B cell (primary cell): ENCODE results near the gene TSPAN15. TPM values are rescaled to one million over a fixed set of nuclear protein-coding genes. Genes with fewer than 3 reads are reported as not detected.
A peak's percentile ranks its signal among the peaks of the same experiment; 100 is the strongest.

Experiments used
- ATAC-seq: fragments of 200-7000 bp; cut with Tn5 transposase; one replicate; pipeline ENCODE4 v1.10.0; 2021; ENCODE audit warnings: low read depth, mild to moderate bottlenecking, moderate number of reproducible peaks, moderate library complexity
- CTCF ChIA-PET: fragments of 350-600 bp; sonication (Branson Sonifier 250); formaldehyde crosslinking; loops from one replicate; lab custom pipeline; 2021; ENCODE audit warnings: antibody characterized with exemption, inconsistent platforms; lab: Charles Lee
- POLR2A ChIA-PET: fragments of 350-600 bp; sonication (Branson Sonifier 250); formaldehyde crosslinking; loops from one replicate; lab custom pipeline; 2021; ENCODE audit warnings: antibody characterized with exemption; lab: Charles Lee
- DNase-seq: peaks from one replicate; pipeline ENCODE4 v3.0.0; 2013
- H2AFZ ChIP-seq: 2 replicates; pipeline ENCODE4 v1.6.1; 2012; ENCODE audit warnings: mild to moderate bottlenecking, low read depth, low read length; ENCODE audit not compliant: insufficient read depth, poor library complexity, severe bottlenecking
- H3K27ac ChIP-seq, 2 donors: 1 replicate in 1 of 2; 2 replicates in 1 of 2; pipeline ENCODE4 v1.5.1; 2012 to 2013; ENCODE audit warnings: low read length in 2 of 2, mild to moderate bottlenecking in 2 of 2, moderate library complexity in 1 of 2
- H3K27me3 ChIP-seq, 4 experiments: fragments of 200-600 bp in 1 of 4; sonication (generic) in 1 of 4; replicated peaks in 1 of 4; 1 replicate in 2 of 4; 2 replicates in 2 of 4; pipeline versions ENCODE4 v1.6.1 to v1.7.0; 2013 to 2016; ENCODE audit warnings: low read length in 3 of 4, mild to moderate bottlenecking in 2 of 4, mixed read lengths in 1 of 4, moderate library complexity in 1 of 4; ENCODE audit not compliant: insufficient read depth in 4 of 4, control insufficient read depth in 3 of 4; ENCODE audit errors: control extremely low read depth in 1 of 4
- H3K36me3 ChIP-seq, 2 experiments: replicated peaks in 1 of 2; 1 replicate in 1 of 2; 2 replicates in 1 of 2; pipeline versions ENCODE4 v1.6.1 to v1.7.1; 2013; ENCODE audit warnings: low read length in 1 of 2; ENCODE audit not compliant: insufficient read depth in 2 of 2, control insufficient read depth in 1 of 2; ENCODE audit errors: control extremely low read depth in 1 of 2, extremely low read depth in 1 of 2
- H3K4me1 ChIP-seq, 2 donors: fragments of 200-600 bp in 1 of 2; sonication (generic) in 1 of 2; 1 replicate in 1 of 2; 2 replicates in 1 of 2; pipeline versions ENCODE4 v1.5.1 to v1.6.1; 2013 to 2017; ENCODE audit warnings: low read length in 2 of 2; ENCODE audit not compliant: control insufficient read depth in 2 of 2, insufficient read depth in 2 of 2
- H3K4me2 ChIP-seq: replicated peaks from 2 replicates; pipeline ENCODE3; 2012; ENCODE audit warnings: mild to moderate bottlenecking, low read depth, low read length; ENCODE audit not compliant: poor library complexity, severe bottlenecking
- H3K4me3 ChIP-seq, 5 experiments: fragments of 200-600 bp in 1 of 5; sonication (generic) in 1 of 5; 1 replicate in 3 of 5; 2 replicates in 2 of 5; pipeline versions ENCODE4 v1.5.1 to v1.7.0; 2011 to 2016; ENCODE audit warnings: low read length in 4 of 5, mild to moderate bottlenecking in 4 of 5, low read depth in 2 of 5, control low read depth in 1 of 5, moderate library complexity in 1 of 5; ENCODE audit not compliant: insufficient read depth in 1 of 5; ENCODE audit errors: control extremely low read depth in 1 of 5, extremely low read depth in 1 of 5
- H3K79me2 ChIP-seq: fragments of 200-600 bp; sonication (generic); one replicate; pipeline ENCODE4 v1.6.0; 2016; ENCODE audit warnings: low read length; ENCODE audit not compliant: control insufficient read depth, insufficient read depth
- H3K9ac ChIP-seq: fragments of 200-600 bp; sonication (generic); 2 replicates; pipeline ENCODE4 v1.6.1; 2017; ENCODE audit warnings: mild to moderate bottlenecking, low read length, moderate library complexity
- H3K9me3 ChIP-seq, 3 donors: one replicate each; pipeline versions ENCODE4 v1.6.1 to v1.7.1; 2013; ENCODE audit warnings: low read length in 2 of 3; ENCODE audit not compliant: control insufficient read depth in 2 of 3, insufficient read depth in 1 of 3; ENCODE audit errors: control extremely low read depth in 1 of 3
- H4K20me1 ChIP-seq: 2 replicates; pipeline ENCODE4 v1.6.0; 2012; ENCODE audit warnings: mild to moderate bottlenecking, low read length; ENCODE audit not compliant: insufficient read depth, control insufficient read depth, poor library complexity, severe bottlenecking
- H3K27ac Mint-ChIP-seq: one replicate; pipeline ENCODE4 v1.8.0; 2021; ENCODE audit warnings: mixed read lengths
- H3K27me3 Mint-ChIP-seq: one replicate; pipeline ENCODE4 v1.8.0; 2021; ENCODE audit warnings: mixed read lengths
- H3K4me1 Mint-ChIP-seq: one replicate; pipeline ENCODE4 v1.8.0; 2021; ENCODE audit warnings: mixed read lengths
- H3K4me3 Mint-ChIP-seq: one replicate; pipeline ENCODE4 v1.8.0; 2021; ENCODE audit warnings: mixed read lengths
- H3K9me3 Mint-ChIP-seq: one replicate; pipeline ENCODE4 v1.8.0; 2022; ENCODE audit warnings: mixed read lengths; ENCODE audit not compliant: insufficient read depth
- CTCF ChIP-seq: fragments of 200-600 bp; IDR thresholded peaks from one replicate; pipeline ENCODE4 v1.8.0; 2022; ENCODE audit warnings: antibody characterized with exemption, mild to moderate bottlenecking
- EZH2 ChIP-seq: IDR thresholded peaks from 2 replicates; pipeline ENCODE4 v1.6.1; 2012; ENCODE audit warnings: borderline replicate concordance, low read depth, mild to moderate bottlenecking, moderate library complexity, low read length; ENCODE audit not compliant: insufficient read depth, poor library complexity, severe bottlenecking
- WGBS: methylation state at CpG from one replicate; pipeline ENCODE4 v1.1.5; 2013; ENCODE audit warnings: missing lambda C conversion rate; ENCODE audit not compliant: insufficient coverage; 5-methylcytosine and 5-hydroxymethylcytosine counted together
- intact Hi-C: fragments of 100-400 bp; cut with micrococcal nuclease; formaldehyde crosslinking; loops from one replicate; pipeline ENCODE4 v1.10.0; 2022
- polyA plus RNA-seq: library from polyadenylated mRNA; depleted of rRNA; stranded (reverse); fragments of >200 nt; gene quantifications from 2 replicates; pipeline ENCODE4 v1.2.3, GENCODE V29; 2012
- total RNA-seq, 2 donors: library from RNA; stranded (reverse); fragments of 120-200 nt in 1 of 2; gene quantifications; 1 replicate in 1 of 2; 2 replicates in 1 of 2; pipeline versions ENCODE4 v1.2.3 to v1.2.4, GENCODE V29; 2013 to 2022

The TSPAN15 gene
- total and polyA plus RNA-seq, 2 donors (not counting 1 experiment from before 2014, with no cell fraction given): 0.13 to 0.52 TPM

GRCh38 chr10:69453795-69454194 is 2.5 kb downstream of the TSPAN15 start:
- H3K79me2 ChIP-seq: no peaks in the 10 kb centered on the region
- no peaks in the 10 kb centered on the region for H3K9me3 ChIP-seq
- TF ChIP-seq EZH2: no peak
- no peak for TF ChIP-seq CTCF
- CTCF ChIA-PET: no interaction called here
- POLR2A ChIA-PET: no interaction called here
- no peaks in the 10 kb centered on the region for H3K36me3 ChIP-seq
- peaks cover 10 to 12% of the 10 kb centered on the region in 2 donors for H3K4me1 ChIP-seq
- no peaks in the 10 kb centered on the region for H3K9me3 Mint-ChIP-seq
- peak overlapping the region; percentile 1 for H3K4me3 Mint-ChIP-seq
- H4K20me1 ChIP-seq: no peaks in the 10 kb centered on the region
- H3K27ac Mint-ChIP-seq: no peak overlapping the region
- no peak overlapping the region for H3K4me2 ChIP-seq
- peaks cover 28% of the 10 kb centered on the region for H3K27me3 Mint-ChIP-seq
- no peak overlapping the region for H3K27ac ChIP-seq
- H2AFZ ChIP-seq: no peak overlapping the region
- H3K9ac ChIP-seq: no peak overlapping the region
- peaks cover 13% of the 10 kb centered on the region for H3K4me1 Mint-ChIP-seq
- DNase-seq (no peak), ATAC-seq (no peak)
- intact Hi-C loops: no loop called here
- H3K27me3 ChIP-seq: peaks cover 0 to 16% (median 10%) of the 10 kb centered on the region in 4 experiments
- no peak overlapping the region for H3K4me3 ChIP-seq

GRCh38 chr10:69455006-69455763 is 3.9 kb downstream of the TSPAN15 start:
- Mint-ChIP-seq H3K27ac (no peak overlapping the region), H3K4me3 (no peak overlapping the region), H3K27me3 (peaks cover 24% of the 10 kb centered on the region), H3K4me1 (peaks cover 13% of the 10 kb centered on the region), H3K9me3 (no peaks in the 10 kb centered on the region)
- no peak for TF ChIP-seq EZH2
- no peak for TF ChIP-seq CTCF
- no peaks in the 10 kb centered on the region for H3K36me3 ChIP-seq
- H3K4me2 ChIP-seq: no peak overlapping the region
- intact Hi-C loops: no loop called here
- CTCF ChIA-PET: interaction anchor here (0.7 kb wide), 1 partner anchor 177 kb away, joined by 3 read pairs; no protein-coding TSS in a partner anchor
- H4K20me1 ChIP-seq: no peaks in the 10 kb centered on the region
- peaks cover 10 to 12% of the 10 kb centered on the region in 2 donors for H3K4me1 ChIP-seq
- H3K9me3 ChIP-seq: no peaks in the 10 kb centered on the region
- 100% methylated on average over 2 of the region's 10 CpGs for WGBS
- H3K27me3 ChIP-seq: peaks cover 0 to 16% (median 10%) of the 10 kb centered on the region in 4 experiments
- H3K4me3 ChIP-seq: no peak overlapping the region
- no peaks in the 10 kb centered on the region for H3K79me2 ChIP-seq
- no peak overlapping the region for H3K27ac ChIP-seq
- DNase-seq: no peak
- POLR2A ChIA-PET: no interaction called here
- no peak overlapping the region for H3K9ac ChIP-seq
- no peak for ATAC-seq
- no peak overlapping the region for H2AFZ ChIP-seq
